Mucosa of descending colon (tissue), 3 donors: ENCODE data around the gene TNNI3K. TPM values are rescaled to one million over a fixed set of nuclear protein-coding genes. Genes with fewer than 3 reads are reported as not detected.

Experiments
- ATAC-seq: fragments of 200-7000 bp; cut with Tn5 transposase; one replicate; pipeline ENCODE4 v1.9.1; 2020; ENCODE audit warnings: mild to moderate bottlenecking, moderate library complexity
- DNase-seq, 3 donors: peaks; one replicate each; pipeline ENCODE4 v3.0.0-alpha.2; 2020
- H3K36me3 ChIP-seq: fragments of 200-600 bp; one replicate; pipeline ENCODE4 v1.8.0; 2021; ENCODE audit warnings: low read depth, mild to moderate bottlenecking
- H3K4me1 ChIP-seq: fragments of 200-600 bp; one replicate; pipeline ENCODE4 v1.8.0; 2021; ENCODE audit warnings: low read depth, mild to moderate bottlenecking
- H3K4me3 ChIP-seq: fragments of 200-600 bp; one replicate; pipeline ENCODE4 v1.8.0; 2021; ENCODE audit warnings: mild to moderate bottlenecking
- H3K9me3 ChIP-seq: fragments of 200-600 bp; one replicate; pipeline ENCODE4 v1.8.0; 2021; ENCODE audit warnings: mild to moderate bottlenecking
- intact Hi-C, 2 donors: fragments of 100-400 bp; cut with DNase I in 1 of 2; cut with micrococcal nuclease in 1 of 2; formaldehyde crosslinking; loops; one replicate each; pipeline versions ENCODE4 v1.11.0 to v1.11.1; 2022; cut with DNase I, micrococcal nuclease
- total RNA-seq, 3 donors: library from RNA; stranded (reverse); fragmentation: NEBNext Ultra II Directional in 2 of 3; extraction: Animal tissue kit (Norgen Biotek cat#: 25700) in 2 of 3; gene quantifications; one replicate each; pipeline versions ENCODE4 v1.2.1 to v1.2.4, GENCODE V29; 2021 to 2023
- TF ChIP-seq, protein P1 (sequence below): fragments of 200-600 bp; IDR thresholded peaks from one replicate; pipeline ENCODE4 v1.8.0; 2022; ENCODE audit warnings: antibody characterized with exemption, mild to moderate bottlenecking
- donor health status: DM: no; HTN: no; CAD: no; lungs with moderate emphysema.
- donor health status: DM: no; HTN: no; CAD: no.
- donor health status: DM: no; HTN: yes; CAD: no.

Gene TNNI3K
- total RNA-seq, 3 donors from 2014 or later = 0.72 to 1.1 (median 1.1) TPM

GRCh38 chr1:74333244-74333643, 98.1 kb downstream of the TNNI3K start:
- no peak for DNase-seq
- intact Hi-C loops = no loop called here
- Histone ChIP-seq H3K9me3 (no peaks in the 10 kb centered on the region), H3K4me3 (no peak overlapping the region), H3K36me3 (no peaks in the 10 kb centered on the region), H3K4me1 (no peaks in the 10 kb centered on the region)
- ATAC-seq = no peak
- TF ChIP-seq, protein P1, sequence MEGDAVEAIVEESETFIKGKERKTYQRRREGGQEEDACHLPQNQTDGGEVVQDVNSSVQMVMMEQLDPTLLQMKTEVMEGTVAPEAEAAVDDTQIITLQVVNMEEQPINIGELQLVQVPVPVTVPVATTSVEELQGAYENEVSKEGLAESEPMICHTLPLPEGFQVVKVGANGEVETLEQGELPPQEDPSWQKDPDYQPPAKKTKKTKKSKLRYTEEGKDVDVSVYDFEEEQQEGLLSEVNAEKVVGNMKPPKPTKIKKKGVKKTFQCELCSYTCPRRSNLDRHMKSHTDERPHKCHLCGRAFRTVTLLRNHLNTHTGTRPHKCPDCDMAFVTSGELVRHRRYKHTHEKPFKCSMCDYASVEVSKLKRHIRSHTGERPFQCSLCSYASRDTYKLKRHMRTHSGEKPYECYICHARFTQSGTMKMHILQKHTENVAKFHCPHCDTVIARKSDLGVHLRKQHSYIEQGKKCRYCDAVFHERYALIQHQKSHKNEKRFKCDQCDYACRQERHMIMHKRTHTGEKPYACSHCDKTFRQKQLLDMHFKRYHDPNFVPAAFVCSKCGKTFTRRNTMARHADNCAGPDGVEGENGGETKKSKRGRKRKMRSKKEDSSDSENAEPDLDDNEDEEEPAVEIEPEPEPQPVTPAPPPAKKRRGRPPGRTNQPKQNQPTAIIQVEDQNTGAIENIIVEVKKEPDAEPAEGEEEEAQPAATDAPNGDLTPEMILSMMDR = no peak

GRCh38 chr1:74334147-74334546, 99.0 kb downstream of the TNNI3K start:
- no peak for ATAC-seq
- Histone ChIP-seq H3K36me3 (no peaks in the 10 kb centered on the region), H3K4me3 (no peak overlapping the region), H3K9me3 (no peaks in the 10 kb centered on the region), H3K4me1 (no peaks in the 10 kb centered on the region)
- DNase-seq = no peak
- intact Hi-C loops = no loop called here
- TF ChIP-seq, protein P1 = no peak

DNA sequence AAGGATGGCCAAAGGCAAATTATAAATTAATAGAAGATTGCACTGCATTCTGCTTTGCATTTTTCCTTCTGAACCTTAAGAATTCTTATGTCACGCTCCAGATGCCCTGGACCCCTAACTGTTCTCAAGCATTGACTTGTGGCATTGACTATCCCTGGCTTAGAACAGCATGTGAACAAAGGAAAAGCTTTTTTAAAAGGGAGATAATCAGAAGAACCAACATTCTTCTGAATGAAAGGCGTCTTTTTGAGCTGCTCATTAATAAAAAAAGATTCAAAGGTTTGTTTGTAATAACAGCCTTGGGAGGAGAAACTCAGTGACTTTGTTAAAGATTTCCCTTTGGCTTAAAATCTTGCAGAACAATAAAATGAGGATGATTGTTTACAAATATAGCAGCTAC, 105.5 kb downstream of the TNNI3K start:
- ATAC-seq = no peak
- H3K4me1 ChIP-seq = no peaks in the 10 kb centered on the region
- DNase-seq = no peak
- no peaks in the 10 kb centered on the region for H3K36me3 ChIP-seq
- TF ChIP-seq, protein P1 = no peak
- no peak overlapping the region for H3K4me3 ChIP-seq
- no peaks in the 10 kb centered on the region for H3K9me3 ChIP-seq
- intact Hi-C loops = no loop called here

DNA sequence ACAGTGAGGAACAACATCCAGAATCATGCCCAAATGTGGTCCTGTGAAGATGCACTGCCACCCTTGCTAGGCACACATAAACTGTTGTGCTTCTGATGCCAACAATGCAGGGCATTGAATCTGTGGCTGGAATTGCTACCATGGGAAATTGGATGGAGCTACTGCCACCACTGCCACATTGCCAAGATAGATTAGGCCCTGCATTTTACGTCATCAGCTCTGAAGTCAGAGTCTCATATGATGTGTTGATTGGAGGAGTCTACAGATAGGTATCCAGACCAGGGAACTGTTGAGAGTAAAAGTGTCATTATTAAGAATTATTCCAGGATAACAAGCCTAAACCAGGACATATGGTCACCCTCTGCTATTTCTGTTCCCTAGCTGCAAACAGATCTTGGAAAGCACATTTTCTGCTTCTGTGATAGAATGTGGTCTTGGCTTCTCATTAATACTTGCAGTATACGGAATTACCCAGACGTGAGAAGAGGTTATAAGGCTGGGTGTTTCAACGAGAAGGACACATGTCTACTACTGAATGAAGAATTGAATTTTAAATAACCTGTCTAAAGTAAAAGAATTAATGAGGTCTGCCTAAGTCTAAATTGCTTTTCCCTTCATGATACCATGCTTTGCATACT, 106.6 kb downstream of the TNNI3K start:
- TF ChIP-seq, protein P1 = no peak
- H3K9me3 ChIP-seq = no peaks in the 10 kb centered on the region
- no peaks in the 10 kb centered on the region for H3K36me3 ChIP-seq
- H3K4me3 ChIP-seq = no peak overlapping the region
- no peaks in the 10 kb centered on the region for H3K4me1 ChIP-seq
- DNase-seq (no peak), ATAC-seq (no peak)
- intact Hi-C loops = no loop called here

GRCh38 chr1:74343216-74343615, 108.0 kb downstream of the TNNI3K start:
- TF ChIP-seq, protein P1 = no peak
- intact Hi-C loops = no loop called here
- no peak for ATAC-seq
- no peaks in the 10 kb centered on the region for H3K4me1 ChIP-seq
- no peaks in the 10 kb centered on the region for H3K36me3 ChIP-seq
- H3K9me3 ChIP-seq = no peaks in the 10 kb centered on the region
- no peak overlapping the region for H3K4me3 ChIP-seq
- peak in 1 of 3 donors; percentile 2 for DNase-seq

GRCh38 chr1:74344387-74344786, 109.2 kb downstream of the TNNI3K start:
- TF ChIP-seq, protein P1 = no peak
- H3K36me3 ChIP-seq = no peaks in the 10 kb centered on the region
- H3K9me3 ChIP-seq = no peaks in the 10 kb centered on the region
- no peak overlapping the region for H3K4me3 ChIP-seq
- no peaks in the 10 kb centered on the region for H3K4me1 ChIP-seq
- ATAC-seq (no peak), DNase-seq (no peak)
- intact Hi-C loops = no loop called here
